ENCODE measurements around the gene RHOJ. TPM values are rescaled to one million over a fixed set of nuclear protein-coding genes. Genes with fewer than 3 reads are reported as not detected.

Gene RHOJ
- total and polyA plus RNA-seq, 2 donors (not counting 3 experiments of a cell fraction or from before 2014, with no cell fraction given): 191 to 486 TPM

GRCh38 chr14:63257299-63257698, 53.1 kb downstream of the RHOJ start:
- DNase-seq (ENCODE audit: low read depth, low spot score) (no peak), FAIRE-seq (no peak)
- Histone ChIP-seq H3K27ac (ENCODE audit: insufficient read depth, low read depth, low read length) (no peak overlapping the region), H4K20me1 (replicated peaks; ENCODE audit: control insufficient read depth, extremely low read depth, insufficient read depth, low read length) (peaks cover 22% of the 10 kb centered on the region), H3K36me3 (ENCODE audit: control insufficient read depth in 2 of 2, extremely low read depth in 1 of 2, insufficient read depth in 2 of 2, low read length in 2 of 2) (peaks cover 9 to 20% of the 10 kb centered on the region in 2 experiments), H3K9ac (replicated peaks; ENCODE audit: extremely low read depth, insufficient read depth, low read length) (no peak overlapping the region), H3K4me2 (ENCODE audit: insufficient read depth, low read length) (no peak overlapping the region), H2AFZ (ENCODE audit: low read depth, low read length) (no peak overlapping the region), H3K27me3 (ENCODE audit: control insufficient read depth in 2 of 2, insufficient read depth in 2 of 2, low read length in 2 of 2) (no peaks in the 10 kb centered on the region), H3K9me1 (replicated peaks; ENCODE audit: control insufficient read depth, extremely low read depth, insufficient read depth, low read length) (no peaks in the 10 kb centered on the region), H3K79me2 (ENCODE audit: control insufficient read depth, insufficient read depth, low read length) (peaks cover 81% of the 10 kb centered on the region), H3K9me3 (replicated peaks; ENCODE audit: control insufficient read depth, insufficient read depth, low read length) (no peaks in the 10 kb centered on the region), H3K4me3 (replicated peaks in 1 of 3; ENCODE audit: insufficient read depth in 1 of 3, low read depth in 1 of 3, low read length in 3 of 3) (no peak overlapping the region), H3K4me1 (ENCODE audit: control insufficient read depth, extremely low read depth, insufficient read depth, low read length) (no peaks in the 10 kb centered on the region)
- ChIA-PET POLR2A (no interaction called here), CTCF (interaction anchor here (1.2 kb wide), 1 partner anchor 9 kb away, joined by 5 read pairs; no protein-coding TSS in a partner anchor)
- no TSS peak for BruUV-seq (replicated peaks)
- no peak for TF ChIP-seq POLR2A (IDR thresholded peaks at IDR 0.05; ENCODE audit: low read depth, low read length)
- no peak for TF ChIP-seq JUN (IDR thresholded peaks at IDR 0.05; ENCODE audit: borderline replicate concordance, insufficient read depth, insufficient read length, low read depth)
- no peak for TF ChIP-seq POLR2AphosphoS5 (IDR thresholded peaks at IDR 0.05; ENCODE audit: insufficient read depth, low read depth, low read length)
- TF ChIP-seq MYC (IDR thresholded peaks at IDR 0.05; ENCODE audit: low read depth, low read length): no peak
- TF ChIP-seq GATA2 (IDR thresholded peaks at IDR 0.05; ENCODE audit: insufficient read depth, insufficient read length, low read depth, low read length): no peak
- TF ChIP-seq EZH2 (IDR thresholded peaks at IDR 0.05; ENCODE audit: borderline replicate concordance, low read depth, low read length, severe bottlenecking): no peak
- TF ChIP-seq MAX (IDR thresholded peaks at IDR 0.05; ENCODE audit: insufficient read depth, insufficient read length): no peak
- TF ChIP-seq CTCF (IDR thresholded peaks at IDR 0.05; ENCODE audit: extremely low read depth in 1 of 2, insufficient read depth in 1 of 2, low read depth in 1 of 2, low read length in 2 of 2): no peak
- TF ChIP-seq FOS (IDR thresholded peaks at IDR 0.05; ENCODE audit: borderline replicate concordance, insufficient read depth, low read length): no peak
- intact Hi-C loops (cut with micrococcal nuclease): no loop called here
- dilution Hi-C loops (cut with MboI; ENCODE audit: extremely low pct_ligation_motif_present, low sequenced_read_pairs): no loop called here

Measured in endothelial cell of umbilical vein (primary cell).